Stromal cell of bone marrow (primary cell): Measurements from ENCODE around the gene NUDCD3.
A peak's percentile ranks its signal among the peaks of the same experiment; 100 is the strongest.
"Not testable (repeated sequence)": the region's sequence is repeated elsewhere in the genome, so short reads cannot be mapped to it uniquely, and the experiment has no call there.

Experiments
- DNase-seq: peaks from one replicate; pipeline ENCODE4 v3.0.0-alpha.2; 2012; ENCODE audit warnings: low read depth

NUDCD3 gene

GRCh38 chr7:44517175-44517574 is 26.7 kb upstream of the NUDCD3 start:
- no peak for DNase-seq

- no peak for DNase-seq
Observed at GRCh38 chr7:44515590-44516268, 25.3 kb upstream of the NUDCD3 start.

- no peak for DNase-seq
Observed at GRCh38 chr7:44512736-44513135, 22.3 kb upstream of the NUDCD3 start.

GRCh38 chr7:44511863-44512468 is 21.5 kb upstream of the NUDCD3 start:
- DNase-seq, result no peak

GRCh38 chr7:44511236-44511635 is 20.8 kb upstream of the NUDCD3 start:
- no peak for DNase-seq

GRCh38 chr7:44508328-44509030 is 18.0 kb upstream of the NUDCD3 start:
- no peak for DNase-seq

GRCh38 chr7:44506592-44507288 is 16.3 kb upstream of the NUDCD3 start:
- not testable (repeated sequence) for DNase-seq

GRCh38 chr7:44505595-44505994 is 15.1 kb upstream of the NUDCD3 start:
- DNase-seq, result no peak

- no peak for DNase-seq
Observed at GRCh38 chr7:44498230-44498954, 7.9 kb upstream of the NUDCD3 start.

GRCh38 chr7:44497155-44498027 is 6.9 kb upstream of the NUDCD3 start:
- DNase-seq, result no peak

GRCh38 chr7:44496385-44496784 is 5.9 kb upstream of the NUDCD3 start:
- no peak for DNase-seq

- no peak for DNase-seq
Observed at GRCh38 chr7:44494960-44495359, 4.5 kb upstream of the NUDCD3 start.

GRCh38 chr7:44491229-44491628 is 771 bp upstream of the NUDCD3 start:
- no peak for DNase-seq

GRCh38 chr7:44489955-44490350 is 505 bp downstream of the NUDCD3 start:
- no peak for DNase-seq

- no peak for DNase-seq
Observed at GRCh38 chr7:44488955-44489354, 1.5 kb downstream of the NUDCD3 start.

GRCh38 chr7:44486693-44487092 is 3.8 kb downstream of the NUDCD3 start:
- peak; percentile 31 for DNase-seq

GRCh38 chr7:44486001-44486400 is 4.5 kb downstream of the NUDCD3 start:
- DNase-seq, result no peak

GRCh38 chr7:44484482-44485313 is 5.8 kb downstream of the NUDCD3 start:
- DNase-seq, result no peak

- DNase-seq, result no peak
Observed at GRCh38 chr7:44482502-44483485, 7.7 kb downstream of the NUDCD3 start.
